ENCODE results near the gene KLK1. TPM values are rescaled to one million over a fixed set of nuclear protein-coding genes. Genes with fewer than 3 reads are reported as not detected.
"Not testable (repeated sequence)": the region's sequence is repeated elsewhere in the genome, so short reads cannot be mapped to it uniquely, and the experiment has no call there.

KLK1 gene
- total and polyA plus RNA-seq, 7 donors, result 44.6 to 398 (median 277) TPM; not detected in 4

DNA sequence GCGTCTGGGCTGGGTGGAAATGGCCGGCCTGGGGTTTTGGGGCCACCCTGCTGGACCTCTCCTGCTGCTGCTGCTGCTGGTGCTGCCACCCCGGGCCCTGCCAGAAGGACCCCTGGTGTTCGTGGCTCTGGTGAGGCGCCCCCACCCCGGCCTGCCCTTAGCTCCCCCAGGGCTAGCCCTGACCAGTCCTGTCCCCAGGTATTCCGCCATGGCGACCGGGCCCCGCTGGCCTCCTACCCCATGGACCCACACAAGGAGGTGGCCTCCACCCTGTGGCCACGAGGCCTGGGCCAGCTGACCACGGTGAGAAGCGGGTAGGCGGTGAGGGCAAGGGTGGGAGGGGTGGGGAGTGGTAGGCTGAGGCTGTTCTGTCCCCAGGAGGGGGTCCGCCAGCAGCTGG, 33.2 kb downstream of the KLK1 start, which contains the start of gene ACP4:
TSS of gene ACP4 (plus strand) at position 20 of the 400 bp plus-strand sequence. CDS start at position 20, 0 bp downstream.
- H3K27me3 ChIP-seq, result peaks cover 0 to 11% (median 0%) of the 10 kb centered on the region in 3 donors
- no peaks in the 10 kb centered on the region for H3K9me3 ChIP-seq
- no peak within 1 kb of the TSS for H3K27ac ChIP-seq
- no peak within 1 kb of the TSS for H3K4me3 ChIP-seq
- 90 to 91% methylated on average over 15 of the region's 15 CpGs for WGBS, 2 donors
- intact Hi-C loops (cut with DNase I), result no loop called here
- no peak for DNase-seq
- TF ChIP-seq, protein P1, sequence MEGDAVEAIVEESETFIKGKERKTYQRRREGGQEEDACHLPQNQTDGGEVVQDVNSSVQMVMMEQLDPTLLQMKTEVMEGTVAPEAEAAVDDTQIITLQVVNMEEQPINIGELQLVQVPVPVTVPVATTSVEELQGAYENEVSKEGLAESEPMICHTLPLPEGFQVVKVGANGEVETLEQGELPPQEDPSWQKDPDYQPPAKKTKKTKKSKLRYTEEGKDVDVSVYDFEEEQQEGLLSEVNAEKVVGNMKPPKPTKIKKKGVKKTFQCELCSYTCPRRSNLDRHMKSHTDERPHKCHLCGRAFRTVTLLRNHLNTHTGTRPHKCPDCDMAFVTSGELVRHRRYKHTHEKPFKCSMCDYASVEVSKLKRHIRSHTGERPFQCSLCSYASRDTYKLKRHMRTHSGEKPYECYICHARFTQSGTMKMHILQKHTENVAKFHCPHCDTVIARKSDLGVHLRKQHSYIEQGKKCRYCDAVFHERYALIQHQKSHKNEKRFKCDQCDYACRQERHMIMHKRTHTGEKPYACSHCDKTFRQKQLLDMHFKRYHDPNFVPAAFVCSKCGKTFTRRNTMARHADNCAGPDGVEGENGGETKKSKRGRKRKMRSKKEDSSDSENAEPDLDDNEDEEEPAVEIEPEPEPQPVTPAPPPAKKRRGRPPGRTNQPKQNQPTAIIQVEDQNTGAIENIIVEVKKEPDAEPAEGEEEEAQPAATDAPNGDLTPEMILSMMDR (IDR thresholded peaks at IDR 0.05), result no peak
- TF ChIP-seq POLR2AphosphoS5 (IDR thresholded peaks at IDR 0.05) (no peak), POLR2A (IDR thresholded peaks at IDR 0.05) (no peak), EP300 (IDR thresholded peaks at IDR 0.05) (no peak)
- peaks cover 0 to 2% (median 0%) of the 10 kb centered on the region in 4 donors for H3K36me3 ChIP-seq
- H3K4me1 ChIP-seq, result no peaks in the 10 kb centered on the region

DNA sequence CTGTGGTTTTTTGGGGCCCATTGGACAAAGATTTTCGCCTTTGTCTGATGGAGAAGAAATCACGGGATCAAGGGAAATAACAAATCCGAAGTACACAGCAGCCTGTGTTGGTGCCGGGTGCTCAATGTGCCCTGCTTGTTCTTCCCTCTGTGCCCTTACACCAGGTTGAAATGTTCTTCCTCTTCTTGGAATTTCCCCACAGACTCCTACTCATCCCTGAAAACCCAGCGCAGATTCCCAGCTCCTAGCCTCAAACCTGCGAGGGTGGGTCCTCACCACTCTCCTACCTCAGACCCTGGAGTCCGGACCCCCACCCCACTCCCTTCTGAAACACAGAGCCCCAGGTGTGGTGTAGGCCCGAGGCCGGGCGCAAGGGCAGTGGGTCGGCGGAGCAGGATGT, 38.3 kb downstream of the KLK1 start:
- 86 to 90% methylated on average over 12 of the region's 12 CpGs for WGBS, 2 donors
- intact Hi-C loops (cut with DNase I), result no loop called here
- Histone ChIP-seq H3K27me3 (peaks cover 5 to 38% (median 17%) of the 10 kb centered on the region in 3 donors), H3K4me1 (peaks cover 0 to 7% (median 1%) of the 10 kb centered on the region in 4 donors), H3K9me3 (no peaks in the 10 kb centered on the region), H3K4me3 (no peak overlapping the region), H3K36me3 (no peaks in the 10 kb centered on the region), H3K27ac (no peak overlapping the region)
- TF ChIP-seq POLR2AphosphoS5 (IDR thresholded peaks at IDR 0.05) (no peak), EP300 (IDR thresholded peaks at IDR 0.05) (no peak)
- no peak for DNase-seq

DNA sequence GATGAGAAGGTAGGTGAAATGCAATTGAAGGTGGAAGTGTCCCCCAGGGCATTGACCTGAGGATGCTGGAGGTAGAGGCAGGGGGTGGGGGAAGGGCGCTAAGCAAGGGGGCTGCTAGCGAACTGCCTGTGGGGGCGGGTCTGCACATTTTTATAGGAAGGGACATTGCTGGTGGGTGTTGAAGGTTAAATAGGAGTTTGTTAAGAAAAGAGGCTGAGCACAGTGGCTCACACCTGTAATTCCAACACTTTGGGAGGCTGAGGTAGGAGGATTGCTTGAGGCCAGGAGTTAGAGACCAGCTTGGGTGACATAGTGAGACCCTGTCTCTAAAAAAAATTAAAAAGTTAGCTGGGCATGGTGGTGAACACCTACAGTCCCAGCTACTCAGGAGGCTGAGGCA, 38.9 kb downstream of the KLK1 start:
- Histone ChIP-seq H3K4me1 (peaks cover 0 to 7% (median 1%) of the 10 kb centered on the region in 4 donors), H3K9me3 (no peaks in the 10 kb centered on the region), H3K4me3 (no peak overlapping the region), H3K27me3 (peaks cover 7 to 44% (median 23%) of the 10 kb centered on the region in 3 donors), H3K27ac (no peak overlapping the region), H3K36me3 (no peaks in the 10 kb centered on the region)
- TF ChIP-seq, protein P1 (IDR thresholded peaks at IDR 0.05), result no peak
- TF ChIP-seq EP300 (IDR thresholded peaks at IDR 0.05) (no peak), POLR2A (IDR thresholded peaks at IDR 0.05) (no peak), POLR2AphosphoS5 (IDR thresholded peaks at IDR 0.05) (no peak)
- no peak for DNase-seq
- intact Hi-C loops (cut with DNase I), result loop anchor here (5.0 kb wide), 2 partner anchors 117 to 427 kb away; no protein-coding TSS in a partner anchor
- 94 to 96% methylated on average over 3 of the region's 3 CpGs for WGBS, 2 donors

DNA sequence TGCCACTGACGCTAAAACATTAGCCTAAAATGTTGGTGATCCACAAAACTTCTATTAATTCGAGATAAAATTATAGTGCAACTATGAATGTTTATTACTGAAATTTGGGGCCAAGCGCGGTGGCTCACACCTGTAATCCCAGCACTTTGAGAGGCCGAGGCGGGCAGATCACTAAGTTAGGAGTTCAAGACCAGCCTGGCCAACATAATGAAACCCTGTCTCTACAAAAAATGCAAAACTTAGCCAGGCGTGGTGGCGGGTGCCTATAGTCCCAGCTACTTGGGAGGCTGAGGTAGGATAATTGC, 39.8 kb downstream of the KLK1 start:
- H3K9me3 ChIP-seq, DNase-seq, H3K27ac ChIP-seq, H3K4me1 ChIP-seq, H3K36me3 ChIP-seq, H3K4me3 ChIP-seq: not testable (repeated sequence)
- 29 to 37% methylated on average over 8 of the region's 8 CpGs for WGBS, 2 donors
- peaks cover 12 to 53% (median 32%) of the 10 kb centered on the region in 3 donors for H3K27me3 ChIP-seq
- intact Hi-C loops (cut with DNase I), result loop anchor here (1.0 to 5.0 kb wide), 3 partner anchors 59 to 426 kb away; no protein-coding TSS in a partner anchor

DNA sequence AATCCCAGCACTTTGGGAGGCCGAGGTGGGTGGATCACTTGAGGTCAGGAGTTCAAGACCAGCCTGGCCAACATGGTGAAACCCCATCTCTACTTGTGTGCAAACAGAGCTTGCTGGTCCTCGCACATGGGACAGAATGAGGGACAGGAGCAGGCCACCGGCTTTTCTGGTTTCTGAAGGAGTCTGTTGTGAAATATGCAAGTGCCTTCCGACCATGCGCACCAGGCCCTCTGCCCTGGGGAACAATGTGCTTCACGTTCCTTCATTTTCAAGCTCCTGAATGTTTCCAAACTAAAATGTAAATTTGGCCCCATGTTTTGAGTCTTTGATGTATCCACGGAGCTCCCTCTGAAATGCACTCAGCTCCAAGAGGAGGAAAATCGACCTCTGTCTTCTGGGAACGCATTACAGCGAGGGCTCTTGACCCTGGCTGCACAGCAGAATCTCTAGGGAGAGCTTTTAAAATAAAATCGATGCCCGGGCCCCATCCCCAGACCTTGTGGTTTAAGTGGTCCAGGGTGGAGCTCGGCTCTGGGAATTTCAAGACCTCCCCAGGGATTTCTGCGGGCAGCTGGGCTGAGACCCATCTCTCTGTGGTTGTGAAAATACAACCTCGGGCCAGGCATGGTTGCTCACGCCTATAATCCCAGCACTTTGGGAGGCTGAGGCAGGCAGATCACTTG, 42.7 kb downstream of the KLK1 start:
- Histone ChIP-seq H3K36me3 (no peaks in the 10 kb centered on the region), H3K9me3 (peaks cover 0 to 4% (median 0%) of the 10 kb centered on the region in 4 donors), H3K4me3 (no peak overlapping the region), H3K4me1 (peaks cover 0 to 7% (median 1%) of the 10 kb centered on the region in 4 donors), H3K27me3 (peaks cover 20 to 81% (median 59%) of the 10 kb centered on the region in 3 donors), H3K27ac (no peak overlapping the region)
- 63 to 66% methylated on average over 16 of the region's 16 CpGs for WGBS, 2 donors
- intact Hi-C loops (cut with DNase I), result loop anchor here (5.0 kb wide), 2 partner anchors 114 to 424 kb away; no protein-coding TSS in a partner anchor
- no peak for DNase-seq
- TF ChIP-seq, protein P1 (IDR thresholded peaks at IDR 0.05), result no peak
- no peak for TF ChIP-seq POLR2A (IDR thresholded peaks at IDR 0.05)
- TF ChIP-seq POLR2AphosphoS5 (IDR thresholded peaks at IDR 0.05), result no peak
- TF ChIP-seq EP300 (IDR thresholded peaks at IDR 0.05), result no peak
